Tibial artery (tissue), 4 donors: ENCODE data around the gene MTG1.

ENCODE experiments used
- DNase-seq, 2 donors: peaks; one replicate each; pipeline ENCODE4 v3.0.0-alpha.2; 2019
- H3K27ac ChIP-seq, 2 donors: fragments of 200-600 bp; sonication (generic) in 1 of 2; 1 replicate in 1 of 2; 2 replicates in 1 of 2; pipeline ENCODE4 v1.5.1; 2018 to 2019; ENCODE audit warnings: mild to moderate bottlenecking in 1 of 2
- H3K27me3 ChIP-seq, 2 donors: fragments of 200-600 bp; sonication (generic) in 1 of 2; one replicate each; pipeline versions ENCODE4 v1.5.1 to v1.6.0; 2016 to 2019
- H3K36me3 ChIP-seq, 3 donors: fragments of 200-600 bp; sonication (generic) in 2 of 3; one replicate each; pipeline ENCODE4 v1.5.1; 2016 to 2019; ENCODE audit warnings: mild to moderate bottlenecking in 2 of 3
- H3K4me1 ChIP-seq, 4 donors: fragments of 200-600 bp; sonication (generic) in 2 of 4; 1 replicate in 3 of 4; 2 replicates in 1 of 4; pipeline ENCODE4 v1.5.1; 2016 to 2019
- H3K4me3 ChIP-seq, 2 donors: fragments of 200-600 bp; sonication (generic) in 1 of 2; 1 replicate in 1 of 2; 2 replicates in 1 of 2; pipeline ENCODE4 v1.5.1; 2018 to 2019; ENCODE audit warnings: mild to moderate bottlenecking in 2 of 2
- H3K9me3 ChIP-seq, 3 donors: fragments of 200-600 bp; sonication (generic) in 1 of 3; one replicate each; pipeline ENCODE4 v1.5.1; 2016 to 2019
- CTCF ChIP-seq, 2 experiments: fragments of 200-600 bp in 1 of 2; fragments of 450-650 bp in 1 of 2; IDR thresholded peaks; one replicate each; pipeline ENCODE4 v1.5.1; 2017 to 2019; ENCODE audit warnings: antibody characterized with exemption in 2 of 2, mild to moderate bottlenecking in 1 of 2, moderate library complexity in 1 of 2
- intact Hi-C: fragments of 100-400 bp; cut with DNase I; formaldehyde crosslinking; loops from one replicate; pipeline ENCODE4 v1.15.0; 2023; ENCODE audit warnings: low total_unique reads

Gene MTG1

GRCh38 chr10:133394801-133395221, 854 bp downstream of the MTG1 start:
- Histone ChIP-seq H3K27ac (peak overlapping the region; percentile 75 to 90), H3K36me3 (peaks cover 6 to 58% (median 30%) of the 10 kb centered on the region in 3 donors), H3K9me3 (no peaks in the 10 kb centered on the region), H3K4me1 (peaks cover 4 to 16% (median 11%) of the 10 kb centered on the region in 4 donors), H3K4me3 (peak overlapping the region; percentile 81 to 95), H3K27me3 (no peaks in the 10 kb centered on the region)
- intact Hi-C loops: no loop called here
- no peak for TF ChIP-seq CTCF (IDR thresholded peaks at IDR 0.05)
- DNase-seq: no peak

- peaks cover 4 to 16% (median 11%) of the 10 kb centered on the region in 4 donors for H3K4me1 ChIP-seq
- H3K27me3 ChIP-seq: no peaks in the 10 kb centered on the region
- intact Hi-C loops: no loop called here
- H3K9me3 ChIP-seq: no peaks in the 10 kb centered on the region
- no peak overlapping the region for H3K4me3 ChIP-seq
- DNase-seq: no peak
- peaks cover 11 to 59% (median 41%) of the 10 kb centered on the region in 3 donors for H3K36me3 ChIP-seq
- H3K27ac ChIP-seq: no peak overlapping the region
- no peak for TF ChIP-seq CTCF (IDR thresholded peaks at IDR 0.05)
Observed at GRCh38 chr10:133396035-133396624, 2.2 kb downstream of the MTG1 start.

GRCh38 chr10:133397938-133398337, 4.0 kb downstream of the MTG1 start:
- DNase-seq: no peak
- peaks cover 4 to 16% (median 11%) of the 10 kb centered on the region in 4 donors for H3K4me1 ChIP-seq
- no peaks in the 10 kb centered on the region for H3K27me3 ChIP-seq
- TF ChIP-seq CTCF (IDR thresholded peaks at IDR 0.05): no peak
- no peaks in the 10 kb centered on the region for H3K9me3 ChIP-seq
- H3K36me3 ChIP-seq: peaks cover 27 to 70% (median 54%) of the 10 kb centered on the region in 3 donors
- no peak overlapping the region for H3K4me3 ChIP-seq
- intact Hi-C loops: no loop called here
- no peak overlapping the region for H3K27ac ChIP-seq

- TF ChIP-seq CTCF (IDR thresholded peaks at IDR 0.05): no peak
- Histone ChIP-seq H3K4me1 (peaks cover 4 to 11% (median 8%) of the 10 kb centered on the region in 4 donors), H3K27ac (no peak overlapping the region), H3K27me3 (no peaks in the 10 kb centered on the region), H3K4me3 (no peak overlapping the region), H3K9me3 (no peaks in the 10 kb centered on the region), H3K36me3 (peaks cover 28 to 82% (median 63%) of the 10 kb centered on the region in 3 donors)
- intact Hi-C loops: no loop called here
- peak in 1 of 2 donors; percentile 56 for DNase-seq
Observed at GRCh38 chr10:133399123-133399601, 5.2 kb downstream of the MTG1 start.

GRCh38 chr10:133400624-133401424, 6.9 kb downstream of the MTG1 start:
- peak in 1 of 2 donors; percentile 12 for DNase-seq
- Histone ChIP-seq H3K4me3 (no peak overlapping the region), H3K36me3 (peaks cover 36 to 93% (median 67%) of the 10 kb centered on the region in 3 donors), H3K9me3 (no peaks in the 10 kb centered on the region), H3K27me3 (no peaks in the 10 kb centered on the region), H3K27ac (no peak overlapping the region), H3K4me1 (no peaks in the 10 kb centered on the region)
- intact Hi-C loops: no loop called here
- TF ChIP-seq CTCF (IDR thresholded peaks at IDR 0.05): no peak
